HFF-Myc (cell line): ENCODE data around the gene TADA1.
A peak's percentile ranks its signal among the peaks of the same experiment; 100 is the strongest.
"Not testable (repeated sequence)": the region's sequence is repeated elsewhere in the genome, so short reads cannot be mapped to it uniquely, and the experiment has no call there.

Experiments used
- DNase-seq: peaks from one replicate; pipeline ENCODE4 v3.0.0-alpha.2; 2011; ENCODE audit warnings: low read depth; ENCODE audit errors: extremely low read depth
- H3K4me3 ChIP-seq: replicated peaks from 2 replicates; pipeline ENCODE4 v1.5.1; 2011; ENCODE audit warnings: low read depth, mild to moderate bottlenecking, control low read depth, low read length
- CTCF ChIP-seq: IDR thresholded peaks from 2 replicates; pipeline ENCODE4 v1.5.1; 2012; ENCODE audit warnings: mild to moderate bottlenecking, low read depth, low read length, control low read depth; ENCODE audit errors: missing control alignments

TADA1 gene

GRCh38 chr1:166882893-166883292 lies 6.8 kb upstream of the TADA1 start:
- no peak for DNase-seq
- no peak for TF ChIP-seq CTCF
- no peak overlapping the region for H3K4me3 ChIP-seq

DNA sequence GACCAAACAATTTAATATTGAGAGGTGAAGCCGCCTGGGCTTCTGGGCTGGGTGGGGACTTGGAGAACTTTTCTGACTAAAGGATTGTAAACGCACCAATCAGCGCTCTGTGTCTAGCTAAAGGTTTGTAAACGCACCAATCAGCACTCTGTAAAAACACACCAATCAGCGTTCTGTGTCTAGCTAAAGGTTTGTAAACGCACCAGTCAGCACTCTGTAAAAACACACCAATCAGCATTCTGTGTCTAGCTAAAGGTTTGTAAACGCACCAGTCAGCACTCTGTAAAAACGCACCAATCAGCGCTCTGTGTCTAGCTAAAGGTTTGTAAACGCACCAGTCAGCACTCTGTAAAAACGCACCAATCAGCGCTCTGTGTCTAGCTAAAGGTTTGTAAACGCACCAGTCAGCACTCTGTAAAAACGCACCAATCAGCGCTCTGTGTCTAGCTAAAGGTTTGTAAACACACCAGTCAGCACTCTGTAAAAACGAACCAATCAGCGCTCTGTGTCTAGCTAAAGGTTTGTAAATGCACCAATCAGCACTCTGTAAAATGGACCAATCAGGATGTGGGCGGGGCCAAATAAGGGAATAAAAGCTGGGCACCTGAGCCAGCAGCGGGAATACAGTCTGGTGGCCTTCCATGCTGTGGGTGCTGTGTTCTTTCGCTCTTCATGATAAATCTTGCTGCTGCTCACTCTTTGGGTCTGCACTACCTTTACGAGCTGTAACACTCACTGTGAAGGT lies 2.3 kb upstream of the TADA1 start:
- not testable (repeated sequence) for H3K4me3 ChIP-seq, DNase-seq

DNA sequence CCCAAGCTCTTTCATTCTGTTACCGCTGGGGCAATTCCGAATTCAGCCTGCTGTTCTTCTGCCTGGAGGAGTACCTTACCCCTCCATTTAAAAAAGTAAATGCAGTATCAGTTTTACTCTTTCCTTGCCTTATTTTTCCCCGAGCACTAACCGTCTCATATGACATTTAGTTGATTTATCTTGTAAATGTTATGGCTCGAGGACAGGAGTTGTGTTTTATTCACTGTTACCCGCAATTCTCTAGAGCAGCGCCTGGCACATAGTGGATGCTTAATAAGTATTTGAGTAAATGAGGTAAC lies 425 bp upstream of the TADA1 start:
- H3K4me3 ChIP-seq = peak overlapping the region; percentile 77
- TF ChIP-seq CTCF = no peak
- DNase-seq = no peak

- DNase-seq = no peak
- H3K4me3 ChIP-seq = peak overlapping the region; percentile 77
- no peak for TF ChIP-seq CTCF
Observed at GRCh38 chr1:166875302-166875733, 746 bp downstream of the TADA1 start.

DNA sequence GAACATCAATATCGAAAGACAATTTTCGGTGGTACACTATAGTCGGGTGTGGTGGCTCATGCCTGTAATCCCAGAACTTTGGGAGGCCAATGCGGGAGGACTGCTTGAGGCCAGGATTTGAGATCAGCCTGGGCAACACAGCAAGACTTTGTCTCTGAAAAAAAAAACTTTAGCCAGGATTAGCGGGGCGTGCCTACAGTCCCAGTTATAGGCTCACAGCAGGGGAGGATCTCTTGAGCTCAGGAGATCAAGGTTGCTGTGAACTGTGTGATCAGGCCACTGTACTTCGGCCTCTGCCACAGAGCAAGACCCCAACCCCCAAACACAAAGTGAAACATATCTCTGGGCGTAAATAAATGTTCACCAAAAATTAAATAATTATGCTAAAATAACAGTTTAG lies 1.6 kb downstream of the TADA1 start:
- H3K4me3 ChIP-seq = peak overlapping the region; percentile 77
- no peak for DNase-seq
- no peak for TF ChIP-seq CTCF

DNA sequence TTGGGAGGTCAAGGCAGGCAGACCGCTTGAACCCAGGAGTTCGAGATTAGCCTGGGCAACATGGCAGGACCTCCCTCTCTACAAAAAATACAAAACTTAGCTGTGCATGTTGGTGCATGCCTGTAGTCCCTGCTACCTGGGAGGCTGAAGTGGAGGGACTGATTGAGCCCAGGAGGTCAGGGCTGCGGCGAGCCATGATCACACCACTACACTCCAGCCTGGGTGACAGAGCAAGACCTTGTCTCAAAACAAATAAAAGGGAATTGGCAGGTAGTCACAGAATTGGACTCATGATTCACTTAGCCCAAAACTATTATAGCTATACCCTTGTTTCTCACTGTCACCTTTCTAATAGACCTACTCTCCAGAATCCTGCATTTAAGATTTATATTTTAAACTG lies 5.5 kb downstream of the TADA1 start:
- no peak for TF ChIP-seq CTCF
- DNase-seq = no peak
- no peak overlapping the region for H3K4me3 ChIP-seq

- no peak overlapping the region for H3K4me3 ChIP-seq
- no peak for TF ChIP-seq CTCF
- DNase-seq = no peak
Observed at GRCh38 chr1:166869318-166870099, 6.6 kb downstream of the TADA1 start.
